Measurements from ENCODE around the gene MAML3. TPM values are rescaled to one million over a fixed set of nuclear protein-coding genes. Genes with fewer than 3 reads are reported as not detected.
"Not testable (repeated sequence)": the region's sequence is repeated elsewhere in the genome, so short reads cannot be mapped to it uniquely, and the experiment has no call there.

The MAML3 gene
- total RNA-seq, 2 experiments from 2014 or later = 2.5 to 2.9 TPM

DNA sequence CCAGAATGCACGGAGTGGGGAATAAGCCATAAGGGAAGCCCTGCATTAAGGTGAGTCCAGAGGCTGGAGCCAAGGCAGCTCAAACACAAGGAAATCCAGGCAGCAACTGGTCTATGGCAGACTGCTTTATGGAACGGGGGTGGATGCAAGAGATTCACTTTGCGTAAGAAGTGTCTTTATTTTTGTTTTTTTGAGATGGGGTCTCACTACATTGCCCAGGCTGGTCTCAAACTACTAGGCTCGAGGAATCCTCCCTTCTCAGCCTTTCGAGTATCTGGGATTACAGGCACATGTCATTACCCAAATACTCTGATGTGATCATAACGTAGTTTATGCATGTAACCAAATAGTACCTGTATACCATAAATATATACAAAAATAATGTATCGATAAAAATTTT lies 199.5 kb downstream of the MAML3 start:
- Histone ChIP-seq H3K27ac (ENCODE audit: low read depth in 1 of 2, low read length in 2 of 2) (no peak overlapping the region), H3K4me1 (ENCODE audit: insufficient read depth, low read length) (peaks cover 8% of the 10 kb centered on the region), H3K9me3 (ENCODE audit: control insufficient read depth in 1 of 2, insufficient read depth in 1 of 2, low read length in 2 of 2) (no peaks in the 10 kb centered on the region), H3K27me3 (ENCODE audit: control insufficient read depth in 1 of 2, insufficient read depth in 2 of 2, low read length in 2 of 2) (no peaks in the 10 kb centered on the region), H3K36me3 (ENCODE audit: insufficient read depth, low read length) (no peaks in the 10 kb centered on the region), H3K4me3 (ENCODE audit: low read length) (no peak overlapping the region)
- POLR2A ChIA-PET = no interaction called here
- no peak overlapping the region for H3K4me3 Mint-ChIP-seq
- H3K27me3 Mint-ChIP-seq = no peaks in the 10 kb centered on the region
- TF ChIP-seq, protein P1, sequence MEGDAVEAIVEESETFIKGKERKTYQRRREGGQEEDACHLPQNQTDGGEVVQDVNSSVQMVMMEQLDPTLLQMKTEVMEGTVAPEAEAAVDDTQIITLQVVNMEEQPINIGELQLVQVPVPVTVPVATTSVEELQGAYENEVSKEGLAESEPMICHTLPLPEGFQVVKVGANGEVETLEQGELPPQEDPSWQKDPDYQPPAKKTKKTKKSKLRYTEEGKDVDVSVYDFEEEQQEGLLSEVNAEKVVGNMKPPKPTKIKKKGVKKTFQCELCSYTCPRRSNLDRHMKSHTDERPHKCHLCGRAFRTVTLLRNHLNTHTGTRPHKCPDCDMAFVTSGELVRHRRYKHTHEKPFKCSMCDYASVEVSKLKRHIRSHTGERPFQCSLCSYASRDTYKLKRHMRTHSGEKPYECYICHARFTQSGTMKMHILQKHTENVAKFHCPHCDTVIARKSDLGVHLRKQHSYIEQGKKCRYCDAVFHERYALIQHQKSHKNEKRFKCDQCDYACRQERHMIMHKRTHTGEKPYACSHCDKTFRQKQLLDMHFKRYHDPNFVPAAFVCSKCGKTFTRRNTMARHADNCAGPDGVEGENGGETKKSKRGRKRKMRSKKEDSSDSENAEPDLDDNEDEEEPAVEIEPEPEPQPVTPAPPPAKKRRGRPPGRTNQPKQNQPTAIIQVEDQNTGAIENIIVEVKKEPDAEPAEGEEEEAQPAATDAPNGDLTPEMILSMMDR (IDR thresholded peaks at IDR 0.05) = no peak
- DNase-seq (no peak), ATAC-seq (ENCODE audit: poor library complexity) (no peak)
- peaks cover 16% of the 10 kb centered on the region for H3K4me1 Mint-ChIP-seq (ENCODE audit: low read depth)
- intact Hi-C loops (cut with DNase I, micrococcal nuclease) = no loop called here
- CTCF ChIA-PET = no interaction called here
- H3K9me3 Mint-ChIP-seq = no peaks in the 10 kb centered on the region
- no peak overlapping the region for H3K27ac Mint-ChIP-seq
- no peaks in the 10 kb centered on the region for H3K36me3 Mint-ChIP-seq (ENCODE audit: low read depth)

DNA sequence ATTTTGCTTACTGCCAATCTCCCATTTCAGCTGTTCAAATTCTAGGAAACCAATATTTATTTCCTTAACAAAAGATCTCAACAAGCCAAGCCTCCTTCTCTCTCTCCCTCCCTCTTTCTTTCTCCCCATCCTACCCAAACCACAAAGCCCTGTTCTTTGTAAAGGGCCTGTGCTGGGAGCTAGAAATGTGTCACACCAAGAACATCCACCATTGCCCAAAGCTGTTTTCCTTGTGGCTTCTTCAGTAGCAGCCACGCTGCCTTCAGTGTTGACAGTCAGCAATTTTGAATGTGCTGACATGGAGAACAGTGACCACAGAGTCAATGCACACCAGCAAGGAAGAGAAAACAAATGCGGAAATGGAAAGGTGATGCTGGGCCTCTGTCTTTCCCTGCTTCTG lies 203.0 kb downstream of the MAML3 start:
- no peak overlapping the region for H3K27ac ChIP-seq (ENCODE audit: low read depth in 1 of 2, low read length in 2 of 2)
- ChIA-PET CTCF (no interaction called here), POLR2A (no interaction called here)
- TF ChIP-seq, protein P1 (IDR thresholded peaks at IDR 0.05) = no peak
- intact Hi-C loops (cut with DNase I, micrococcal nuclease) = no loop called here
- Mint-ChIP-seq H3K4me3 (no peak overlapping the region), H3K27ac (no peak overlapping the region), H3K4me1 (ENCODE audit: low read depth) (peaks cover 19% of the 10 kb centered on the region), H3K36me3 (ENCODE audit: low read depth) (no peaks in the 10 kb centered on the region), H3K27me3 (no peaks in the 10 kb centered on the region), H3K9me3 (no peaks in the 10 kb centered on the region)
- H3K4me3 ChIP-seq (ENCODE audit: low read length) = no peak overlapping the region
- DNase-seq (no peak), ATAC-seq (ENCODE audit: poor library complexity) (no peak)
- H3K4me1 ChIP-seq (ENCODE audit: insufficient read depth, low read length) = peaks cover 8% of the 10 kb centered on the region
- H3K9me3 ChIP-seq (ENCODE audit: control insufficient read depth in 1 of 2, insufficient read depth in 1 of 2, low read length in 2 of 2) = no peaks in the 10 kb centered on the region
- no peaks in the 10 kb centered on the region for H3K27me3 ChIP-seq (ENCODE audit: control insufficient read depth in 1 of 2, insufficient read depth in 2 of 2, low read length in 2 of 2)
- H3K36me3 ChIP-seq (ENCODE audit: insufficient read depth, low read length) = no peaks in the 10 kb centered on the region

DNA sequence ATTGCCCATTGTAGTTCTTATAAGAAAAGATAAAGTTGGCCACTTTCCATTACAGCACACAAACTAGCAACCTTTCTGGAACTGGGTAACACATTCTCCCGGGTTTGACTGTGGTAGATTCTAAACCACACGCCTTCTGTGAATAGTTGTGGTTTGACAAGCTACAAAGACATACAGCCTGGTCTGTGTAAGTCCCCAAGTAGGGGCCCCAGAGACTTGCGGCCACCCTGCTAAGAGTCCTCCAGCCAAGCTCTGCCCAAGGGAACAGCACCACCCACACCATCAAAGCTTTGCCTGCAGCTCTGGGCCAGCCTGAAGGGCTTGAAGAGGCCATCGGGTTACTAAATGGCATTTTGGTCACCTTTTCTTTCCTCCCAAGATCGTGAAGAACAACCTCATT lies 203.4 kb downstream of the MAML3 start:
- no peak overlapping the region for H3K4me3 ChIP-seq (ENCODE audit: low read length)
- H3K36me3 ChIP-seq (ENCODE audit: insufficient read depth, low read length) = no peaks in the 10 kb centered on the region
- intact Hi-C loops (cut with DNase I, micrococcal nuclease) = no loop called here
- peaks cover 8% of the 10 kb centered on the region for H3K4me1 ChIP-seq (ENCODE audit: insufficient read depth, low read length)
- TF ChIP-seq, protein P1 (IDR thresholded peaks at IDR 0.05) = no peak
- ChIA-PET CTCF (no interaction called here), POLR2A (no interaction called here)
- no peak overlapping the region for H3K4me3 Mint-ChIP-seq
- H3K4me1 Mint-ChIP-seq (ENCODE audit: low read depth) = peaks cover 19% of the 10 kb centered on the region
- no peaks in the 10 kb centered on the region for H3K9me3 Mint-ChIP-seq
- H3K27me3 ChIP-seq (ENCODE audit: control insufficient read depth in 1 of 2, insufficient read depth in 2 of 2, low read length in 2 of 2) = no peaks in the 10 kb centered on the region
- no peak overlapping the region for H3K27ac ChIP-seq (ENCODE audit: low read depth in 1 of 2, low read length in 2 of 2)
- DNase-seq (peak in 3 of 14 experiments; percentile 11 to 30 (median 24)), ATAC-seq (ENCODE audit: poor library complexity) (no peak)
- no peaks in the 10 kb centered on the region for H3K9me3 ChIP-seq (ENCODE audit: control insufficient read depth in 1 of 2, insufficient read depth in 1 of 2, low read length in 2 of 2)
- no peak overlapping the region for H3K27ac Mint-ChIP-seq
- no peaks in the 10 kb centered on the region for H3K36me3 Mint-ChIP-seq (ENCODE audit: low read depth)
- no peaks in the 10 kb centered on the region for H3K27me3 Mint-ChIP-seq

DNA sequence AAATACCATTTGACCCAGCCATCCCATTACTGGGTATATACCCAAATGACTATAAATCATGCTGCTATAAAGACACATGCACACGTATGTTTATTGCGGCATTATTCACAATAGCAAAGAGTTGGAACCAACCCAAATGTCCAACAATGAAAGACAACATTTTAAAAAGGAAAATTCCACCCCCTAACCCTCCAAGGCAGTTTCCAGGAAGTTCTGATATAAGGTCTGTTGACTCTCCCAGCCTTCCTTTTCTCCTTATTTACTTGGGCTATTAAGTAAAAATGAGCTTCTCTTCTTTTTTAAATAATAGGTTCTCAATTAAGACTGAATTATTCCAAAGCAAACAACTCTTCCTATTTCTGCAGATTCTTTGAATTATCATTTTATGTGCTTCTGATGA lies 209.1 kb downstream of the MAML3 start:
- H3K4me1 Mint-ChIP-seq (ENCODE audit: low read depth); H3K4me3 Mint-ChIP-seq; H3K9me3 ChIP-seq (ENCODE audit: control insufficient read depth in 1 of 2, insufficient read depth in 1 of 2, low read length in 2 of 2); POLR2A ChIA-PET; H3K9me3 Mint-ChIP-seq; H3K27me3 Mint-ChIP-seq; H3K27ac Mint-ChIP-seq; H3K4me3 ChIP-seq (ENCODE audit: low read length); H3K27me3 ChIP-seq (ENCODE audit: control insufficient read depth in 1 of 2, insufficient read depth in 2 of 2, low read length in 2 of 2); intact Hi-C loops (cut with DNase I, micrococcal nuclease); H3K27ac ChIP-seq (ENCODE audit: low read depth in 1 of 2, low read length in 2 of 2); H3K36me3 ChIP-seq (ENCODE audit: insufficient read depth, low read length); H3K36me3 Mint-ChIP-seq (ENCODE audit: low read depth); CTCF ChIA-PET; H3K4me1 ChIP-seq (ENCODE audit: insufficient read depth, low read length); ATAC-seq (ENCODE audit: poor library complexity); DNase-seq: not testable (repeated sequence)

All from CD4-positive, alpha-beta T cell (primary cell).